ENCODE data around the gene UBXN2A. TPM values are rescaled to one million over a fixed set of nuclear protein-coding genes. Genes with fewer than 3 reads are reported as not detected.
"Not testable (repeated sequence)": the region's sequence is repeated elsewhere in the genome, so short reads cannot be mapped to it uniquely, and the experiment has no call there.

UBXN2A gene
- total RNA-seq, 2 experiments from 2014 or later, result 11.2 to 12.4 TPM

GRCh38 chr2:24011250-24012104 is 71.2 kb downstream of the UBXN2A start:
- ATAC-seq (ENCODE audit: low read depth), result no peak

GRCh38 chr2:24012521-24013188 is 72.4 kb downstream of the UBXN2A start:
- no peak overlapping the region for H3K4me3 Mint-ChIP-seq
- H3K4me1 Mint-ChIP-seq, result peaks cover 6% of the 10 kb centered on the region
- H3K27ac Mint-ChIP-seq, result no peak overlapping the region
- no peak for DNase-seq
- no peak for ATAC-seq (ENCODE audit: low read depth)
- H3K9me3 Mint-ChIP-seq, result no peaks in the 10 kb centered on the region
- POLR2A ChIA-PET, result no interaction called here
- H3K27me3 Mint-ChIP-seq, result peaks cover 36% of the 10 kb centered on the region
- no peaks in the 10 kb centered on the region for H3K36me3 Mint-ChIP-seq

More at GRCh38 chr2:24011250-24012104, 71.2 kb downstream of the UBXN2A start:
- Mint-ChIP-seq H3K9me3 (no peaks in the 10 kb centered on the region), H3K36me3 (no peaks in the 10 kb centered on the region), H3K27ac (no peak overlapping the region), H3K27me3 (peaks cover 38% of the 10 kb centered on the region), H3K4me3 (no peak overlapping the region), H3K4me1 (peaks cover 6% of the 10 kb centered on the region)
- POLR2A ChIA-PET, result no interaction called here
- no peak for DNase-seq

- H3K36me3 Mint-ChIP-seq; H3K9me3 Mint-ChIP-seq; H3K4me1 Mint-ChIP-seq; H3K4me3 Mint-ChIP-seq; DNase-seq; H3K27ac Mint-ChIP-seq; POLR2A ChIA-PET; ATAC-seq (ENCODE audit: low read depth): not testable (repeated sequence)
- H3K27me3 Mint-ChIP-seq, result peaks cover 21% of the 10 kb centered on the region
These were observed 74.6 kb downstream of the UBXN2A start for GRCh38 chr2:24014902-24015301.

- no peak for DNase-seq
- Mint-ChIP-seq H3K36me3 (no peaks in the 10 kb centered on the region), H3K27ac (no peak overlapping the region), H3K4me3 (no peak overlapping the region), H3K4me1 (peaks cover 6% of the 10 kb centered on the region), H3K27me3 (peaks cover 19% of the 10 kb centered on the region), H3K9me3 (no peaks in the 10 kb centered on the region)
- ATAC-seq (ENCODE audit: low read depth), result no peak
- POLR2A ChIA-PET, result no interaction called here
These were observed 75.5 kb downstream of the UBXN2A start for GRCh38 chr2:24015562-24016375.

GRCh38 chr2:24016376-24016761 is 76.1 kb downstream of the UBXN2A start:
- no peak overlapping the region for H3K27ac Mint-ChIP-seq
- POLR2A ChIA-PET, result no interaction called here
- no peak for DNase-seq
- H3K4me1 Mint-ChIP-seq, result peaks cover 2% of the 10 kb centered on the region
- no peak overlapping the region for H3K4me3 Mint-ChIP-seq
- peaks cover 13% of the 10 kb centered on the region for H3K27me3 Mint-ChIP-seq
- no peak for ATAC-seq (ENCODE audit: low read depth)
- no peaks in the 10 kb centered on the region for H3K9me3 Mint-ChIP-seq
- no peaks in the 10 kb centered on the region for H3K36me3 Mint-ChIP-seq

GRCh38 chr2:24016853-24017703 is 76.8 kb downstream of the UBXN2A start:
- POLR2A ChIA-PET, result no interaction called here
- DNase-seq (no peak), ATAC-seq (ENCODE audit: low read depth) (no peak)
- Mint-ChIP-seq H3K27me3 (peaks cover 6% of the 10 kb centered on the region), H3K9me3 (no peaks in the 10 kb centered on the region), H3K4me1 (no peaks in the 10 kb centered on the region), H3K4me3 (no peak overlapping the region), H3K27ac (no peak overlapping the region), H3K36me3 (no peaks in the 10 kb centered on the region)

GRCh38 chr2:24017711-24018110 is 77.4 kb downstream of the UBXN2A start:
- H3K9me3 Mint-ChIP-seq, result no peaks in the 10 kb centered on the region
- no peak overlapping the region for H3K27ac Mint-ChIP-seq
- H3K4me1 Mint-ChIP-seq, result no peaks in the 10 kb centered on the region
- H3K4me3 Mint-ChIP-seq, result no peak overlapping the region
- no peaks in the 10 kb centered on the region for H3K36me3 Mint-ChIP-seq
- DNase-seq, result no peak
- H3K27me3 Mint-ChIP-seq, result peaks cover 3% of the 10 kb centered on the region
- POLR2A ChIA-PET, result no interaction called here
- no peak for ATAC-seq (ENCODE audit: low read depth)

- H3K4me3 Mint-ChIP-seq, result no peak overlapping the region
- POLR2A ChIA-PET, result no interaction called here
- peaks cover 3% of the 10 kb centered on the region for H3K27me3 Mint-ChIP-seq
- H3K27ac Mint-ChIP-seq, result no peak overlapping the region
- H3K9me3 Mint-ChIP-seq, result no peaks in the 10 kb centered on the region
- no peaks in the 10 kb centered on the region for H3K36me3 Mint-ChIP-seq
- ATAC-seq (ENCODE audit: low read depth), result no peak
- H3K4me1 Mint-ChIP-seq, result no peaks in the 10 kb centered on the region
- no peak for DNase-seq
These were observed 78.0 kb downstream of the UBXN2A start for GRCh38 chr2:24018241-24018640.

- POLR2A ChIA-PET, result no interaction called here
- Mint-ChIP-seq H3K27ac (no peak overlapping the region), H3K9me3 (no peaks in the 10 kb centered on the region), H3K4me1 (no peaks in the 10 kb centered on the region), H3K27me3 (no peaks in the 10 kb centered on the region), H3K36me3 (peaks cover 1% of the 10 kb centered on the region), H3K4me3 (no peak overlapping the region)
- ATAC-seq (ENCODE audit: low read depth) (no peak), DNase-seq (no peak)
These were observed 79.5 kb downstream of the UBXN2A start for GRCh38 chr2:24019729-24020128.

GRCh38 chr2:24020244-24020643 is 80.0 kb downstream of the UBXN2A start:
- ATAC-seq (ENCODE audit: low read depth), result no peak
- no peak overlapping the region for H3K4me3 Mint-ChIP-seq
- POLR2A ChIA-PET, result no interaction called here
- no peak overlapping the region for H3K27ac Mint-ChIP-seq
- DNase-seq, result no peak
- H3K36me3 Mint-ChIP-seq, result peaks cover 1% of the 10 kb centered on the region
- no peaks in the 10 kb centered on the region for H3K27me3 Mint-ChIP-seq
- no peaks in the 10 kb centered on the region for H3K9me3 Mint-ChIP-seq
- H3K4me1 Mint-ChIP-seq, result no peaks in the 10 kb centered on the region

- DNase-seq, result no peak
- ATAC-seq (ENCODE audit: low read depth), result peak; percentile 62
- Mint-ChIP-seq H3K27ac (no peak overlapping the region), H3K9me3 (no peaks in the 10 kb centered on the region), H3K36me3 (peaks cover 1% of the 10 kb centered on the region), H3K4me1 (no peaks in the 10 kb centered on the region), H3K4me3 (no peak overlapping the region), H3K27me3 (no peaks in the 10 kb centered on the region)
- POLR2A ChIA-PET, result no interaction called here
These were observed 81.1 kb downstream of the UBXN2A start for GRCh38 chr2:24021122-24021998.

GRCh38 chr2:24022324-24022974 is 82.2 kb downstream of the UBXN2A start:
- no peak for ATAC-seq (ENCODE audit: low read depth)
- POLR2A ChIA-PET, result no interaction called here

More at GRCh38 chr2:24022324-24022974, 82.2 kb downstream of the UBXN2A start:
- Mint-ChIP-seq H3K9me3 (no peaks in the 10 kb centered on the region), H3K4me1 (no peaks in the 10 kb centered on the region), H3K27ac (no peak overlapping the region), H3K36me3 (peaks cover 3% of the 10 kb centered on the region), H3K27me3 (no peaks in the 10 kb centered on the region), H3K4me3 (no peak overlapping the region)
- DNase-seq, result no peak

Data from activated naive CD8-positive, alpha-beta T cell treated with anti-CD3 and anti-CD28 coated beads, Interleukin-2, amount 10 ng/mL, durations not matched to agents 7 days and 5 days (primary cell).